Middle frontal gyrus (tissue), 1 donor: ENCODE measurements around the gene KCNE4.

Experiments
- DNase-seq: peaks from one replicate; pipeline ENCODE4 v3.0.0-alpha.2; 2015; ENCODE audit warnings: low spot score; ENCODE audit errors: extremely low spot score

Gene KCNE4

DNA sequence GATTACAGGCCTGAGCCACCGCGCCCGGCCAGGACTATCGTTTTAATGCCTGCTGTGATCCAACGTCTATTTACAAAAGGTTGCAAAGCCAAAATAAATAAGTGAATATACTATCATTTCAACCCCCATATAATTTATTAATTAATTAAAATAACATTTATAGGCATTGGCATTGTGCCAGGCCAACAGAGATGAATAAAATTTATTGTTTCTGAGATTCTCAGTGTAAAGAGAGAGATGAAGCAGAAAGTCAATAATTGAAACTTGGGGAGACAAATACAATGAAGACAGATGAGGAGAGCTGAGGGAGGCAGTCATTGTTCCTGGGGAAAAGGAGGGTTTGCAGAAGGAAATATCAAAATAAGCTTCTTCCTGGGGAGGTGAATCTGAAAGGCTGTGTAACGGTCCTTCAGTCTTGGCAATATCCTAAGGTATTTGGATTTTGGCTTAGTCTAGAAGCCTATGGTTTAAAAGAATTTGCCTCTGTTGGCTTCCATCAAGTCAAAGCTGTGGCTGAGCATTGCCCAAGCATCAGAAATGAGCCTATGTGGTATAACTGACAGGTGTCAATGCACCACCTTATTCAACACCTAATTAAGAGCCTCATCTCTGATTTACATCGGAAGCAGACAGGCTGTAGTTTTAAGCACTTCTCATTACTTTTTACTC, 31.5 kb downstream of the KCNE4 start:
- no peak for DNase-seq

DNA sequence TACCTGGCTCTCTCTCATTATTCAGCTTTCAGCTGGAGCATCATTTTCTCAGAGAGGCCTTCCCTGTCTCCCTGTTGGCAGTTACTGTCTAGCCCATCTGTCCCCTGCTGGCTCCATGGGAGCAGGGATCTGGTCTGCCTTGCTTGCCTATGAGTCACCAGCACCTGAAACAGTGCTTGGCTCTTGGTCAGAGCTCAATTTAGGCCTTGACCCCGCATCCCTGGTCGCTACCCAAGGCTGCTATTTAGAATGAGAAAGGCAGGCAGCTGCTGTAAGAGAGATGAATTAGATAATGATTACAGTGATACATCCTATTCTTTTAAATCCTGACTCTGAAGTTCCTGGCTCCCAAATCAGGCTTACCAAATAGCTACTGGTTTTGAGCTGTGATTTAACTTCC, 32.9 kb downstream of the KCNE4 start:
- no peak for DNase-seq

- DNase-seq: no peak
Observed at GRCh38 chr2:223086370-223086981, 34.5 kb downstream of the KCNE4 start.

- no peak for DNase-seq
Observed at GRCh38 chr2:223087466-223087865, 35.5 kb downstream of the KCNE4 start.

DNA sequence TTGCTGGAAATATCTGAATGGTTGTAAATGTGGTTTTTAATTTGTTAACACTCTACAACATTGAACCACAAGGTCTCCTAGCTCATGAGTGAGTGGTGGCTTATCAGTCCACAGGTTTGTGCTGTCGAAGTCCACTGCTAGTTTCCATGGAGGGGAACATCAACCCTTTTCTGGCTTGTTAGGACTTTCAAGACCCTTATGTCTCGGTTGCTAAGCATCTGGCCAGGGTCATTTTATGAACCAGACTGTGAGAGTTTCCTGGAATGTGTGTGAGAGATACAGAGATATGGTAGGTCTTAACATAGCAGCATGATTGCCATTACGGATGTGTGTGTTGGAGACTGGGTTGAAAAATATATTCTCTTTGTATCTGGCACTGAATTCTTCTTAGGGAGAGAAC, 36.9 kb downstream of the KCNE4 start:
- DNase-seq: no peak

GRCh38 chr2:223090039-223090438, 38.0 kb downstream of the KCNE4 start:
- no peak for DNase-seq

- no peak for DNase-seq
Observed at GRCh38 chr2:223090540-223091235, 38.7 kb downstream of the KCNE4 start.

DNA sequence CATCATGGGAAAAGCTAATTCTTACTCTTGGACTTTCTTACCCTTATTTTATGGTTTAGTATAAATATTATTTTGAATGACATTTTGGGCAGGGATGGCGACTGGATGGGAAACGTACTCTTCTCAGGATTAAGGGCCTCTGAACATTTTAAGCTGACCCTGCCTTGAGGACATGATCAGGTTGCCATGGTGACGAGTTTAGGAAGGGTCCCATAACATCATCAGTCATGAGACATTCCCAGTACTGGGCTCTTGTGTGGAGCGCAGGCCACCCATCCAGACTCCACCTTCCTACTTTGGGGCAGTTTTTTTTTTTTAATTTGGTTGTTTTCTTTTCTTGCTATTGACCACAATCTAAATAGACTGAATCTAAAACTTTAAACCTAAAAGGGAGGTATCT, 40.7 kb downstream of the KCNE4 start:
- no peak for DNase-seq

DNA sequence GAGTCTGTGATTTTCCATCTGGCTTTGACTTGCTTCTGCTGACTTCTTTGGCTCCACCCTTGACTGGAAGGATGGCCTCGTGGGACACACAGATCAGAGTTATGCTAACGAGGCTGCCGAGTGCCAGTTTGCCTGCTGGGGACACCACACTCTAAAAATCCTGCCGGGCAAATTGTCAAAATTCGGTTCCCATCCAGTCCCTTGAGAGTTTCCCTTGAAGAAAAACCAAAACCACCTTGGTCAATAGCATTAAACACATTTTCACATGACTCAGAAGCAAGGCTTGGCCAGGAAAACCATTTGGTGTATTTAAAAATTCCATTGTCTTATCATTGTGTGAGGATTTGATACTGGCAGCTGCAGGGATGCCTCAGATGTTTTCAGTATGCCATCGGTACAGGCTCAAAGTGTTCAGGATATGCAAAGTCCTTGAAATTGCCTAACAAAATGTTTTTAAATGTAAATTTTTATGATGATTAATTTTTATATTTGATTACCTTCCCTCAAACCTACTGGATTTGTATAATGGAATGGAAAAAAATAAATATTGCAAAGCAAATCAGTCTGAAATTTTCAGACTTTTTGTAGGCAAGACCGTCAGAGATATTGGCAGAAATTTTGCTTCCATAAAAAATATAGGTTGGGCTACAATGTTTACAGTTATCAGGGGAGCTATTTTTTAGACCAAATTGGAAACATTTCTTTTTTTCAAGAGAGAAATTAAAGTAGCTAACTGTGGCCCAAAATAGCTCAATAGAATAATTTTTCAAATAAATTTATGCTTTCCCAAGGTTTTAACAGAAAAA, 41.6 kb downstream of the KCNE4 start:
- no peak for DNase-seq

DNA sequence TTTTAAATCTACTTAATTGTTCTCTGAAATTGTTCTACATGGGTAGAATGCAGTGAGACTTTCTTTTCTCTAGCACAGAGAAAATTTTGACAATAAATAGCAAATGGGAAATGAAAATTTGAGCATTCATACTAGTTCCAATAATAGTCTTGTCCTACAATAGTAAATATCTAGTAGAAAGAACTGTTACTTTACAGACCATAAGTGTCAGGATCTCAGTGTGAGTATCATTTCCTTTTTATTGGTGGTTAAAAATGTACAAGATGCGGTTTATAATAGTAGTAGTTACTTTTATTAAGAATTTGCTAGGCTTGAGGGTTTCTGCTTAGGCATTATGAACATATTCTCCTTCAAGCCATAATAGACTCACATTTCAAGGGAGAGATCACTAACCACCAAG, 43.2 kb downstream of the KCNE4 start:
- no peak for DNase-seq

GRCh38 chr2:223096235-223096970, 44.4 kb downstream of the KCNE4 start:
- no peak for DNase-seq

DNA sequence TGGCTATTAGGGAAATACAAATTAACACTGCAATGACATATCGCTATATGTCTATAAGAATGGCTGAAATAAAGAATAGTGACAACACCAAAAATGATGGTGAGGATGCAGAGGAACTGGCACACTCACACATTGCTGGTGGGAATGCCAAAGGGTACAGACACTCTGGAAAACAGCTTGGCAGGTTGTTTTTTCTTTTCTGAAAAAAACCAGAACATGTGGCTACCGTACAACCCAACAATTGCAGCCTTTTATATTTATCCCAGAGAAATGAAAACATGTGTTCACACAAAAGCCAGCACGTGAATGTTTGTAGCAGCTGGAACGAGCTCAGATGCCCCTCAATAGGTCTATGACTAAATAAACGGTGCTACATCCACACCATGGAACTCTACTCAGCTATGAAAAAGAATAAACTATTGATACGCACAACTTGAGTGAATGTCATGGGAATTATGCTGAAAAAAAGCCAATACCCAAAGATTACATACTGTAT, 45.9 kb downstream of the KCNE4 start:
- DNase-seq: no peak

DNA sequence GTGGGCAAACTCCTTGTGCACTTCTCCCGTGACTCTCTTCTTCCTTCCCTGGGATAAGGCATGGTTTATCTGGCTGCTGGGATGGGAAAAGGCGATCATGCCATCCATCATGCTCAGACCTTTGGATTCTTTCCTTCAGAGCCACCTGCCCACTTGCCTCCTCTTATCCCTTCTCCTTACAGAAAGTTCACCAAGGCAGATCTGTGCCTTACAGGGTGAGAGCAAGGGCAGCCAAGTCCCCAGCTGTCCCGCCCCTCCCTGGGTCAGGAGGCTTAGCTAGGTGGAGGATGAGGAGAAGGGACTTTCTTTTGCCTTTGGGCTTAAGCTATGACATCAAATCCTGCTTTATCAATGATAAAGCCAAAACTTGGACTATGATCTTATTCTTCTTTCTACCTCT, 47.6 kb downstream of the KCNE4 start:
- DNase-seq: no peak

DNA sequence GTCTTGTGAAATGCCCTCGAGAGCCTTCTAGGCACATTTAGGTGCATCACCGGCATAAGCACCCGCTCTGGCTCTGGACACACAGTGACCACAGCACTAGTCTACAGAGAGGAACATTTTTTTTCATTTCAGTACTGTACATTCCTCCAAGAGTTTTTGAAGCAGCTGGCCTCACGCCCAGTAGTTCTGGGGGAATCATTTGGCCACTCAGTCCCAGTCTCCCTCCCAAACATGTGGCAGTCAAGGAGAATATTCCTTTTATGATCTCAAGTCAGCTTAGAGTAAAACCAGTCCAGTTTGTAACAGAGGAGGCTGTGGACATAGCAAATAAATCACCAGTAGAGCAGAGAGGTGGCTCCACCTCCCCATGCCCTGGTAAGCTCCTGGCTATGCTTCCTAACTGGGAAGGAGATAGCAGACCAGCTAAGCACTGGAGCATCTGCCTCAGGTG, 48.1 kb downstream of the KCNE4 start:
- DNase-seq: no peak

- no peak for DNase-seq
Observed at GRCh38 chr2:223101340-223102039, 49.5 kb downstream of the KCNE4 start.

DNA sequence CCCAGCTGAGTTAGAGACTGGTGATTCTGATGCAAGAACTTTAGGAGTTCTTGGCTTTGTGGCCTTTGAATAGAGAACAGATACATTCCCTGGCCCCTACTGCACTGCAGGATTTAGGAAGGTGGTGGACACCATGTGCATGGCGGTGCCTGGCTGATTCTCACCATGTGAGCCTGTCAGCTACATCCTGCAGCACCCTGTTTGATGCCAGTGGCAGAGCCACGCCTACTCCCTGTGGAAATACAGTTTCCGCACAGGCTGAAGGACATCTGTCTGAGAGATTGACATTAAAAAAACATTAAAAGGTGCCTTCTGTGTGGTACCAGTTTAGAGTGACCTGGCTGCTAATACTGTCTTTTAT, 50.0 kb downstream of the KCNE4 start:
- no peak for DNase-seq

DNA sequence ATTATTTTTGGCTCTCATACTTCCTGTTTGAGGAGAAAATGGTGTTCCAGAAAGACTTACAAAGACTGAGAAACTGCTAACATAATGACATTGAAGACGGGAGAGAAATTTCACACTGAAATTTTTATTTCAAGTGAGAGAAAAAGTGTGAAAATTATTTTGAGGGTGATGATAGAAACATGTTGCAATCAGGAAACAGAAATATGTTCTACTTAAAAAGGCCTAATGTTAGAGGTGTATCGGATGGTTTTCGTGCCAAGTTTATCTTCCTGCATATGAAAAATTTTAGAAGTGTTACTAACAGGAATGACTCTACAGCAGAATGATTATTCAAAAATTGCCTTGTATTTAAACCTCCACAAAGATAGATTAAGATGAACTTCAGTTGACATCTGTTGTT, 50.5 kb downstream of the KCNE4 start:
- no peak for DNase-seq

- DNase-seq: no peak
Observed at GRCh38 chr2:223104336-223105132, 52.5 kb downstream of the KCNE4 start.
